Endothelial cell of umbilical vein (primary cell): Measurements from ENCODE around the gene CSTF2. TPM values are rescaled to one million over a fixed set of nuclear protein-coding genes. Genes with fewer than 3 reads are reported as not detected.

Experiments used
- BruUV-seq: library from RNA; stranded (reverse); fragments of 400-500 nt; replicated peaks from 2 replicates; lab custom pipeline; 2021; lab: Mats Ljungman, UMichigan
- CTCF ChIA-PET: fragments of 300-600, 350-600 bp; sonication (Branson Sonifier 250); formaldehyde crosslinking; loops from one replicate; lab custom pipeline; 2021; ENCODE audit warnings: antibody characterized with exemption, inconsistent platforms; lab: Charles Lee
- POLR2A ChIA-PET: fragments of 300-600, 350-600 bp; sonication (Branson Sonifier 250); formaldehyde crosslinking; loops from one replicate; lab custom pipeline; 2021; ENCODE audit warnings: antibody characterized with exemption, inconsistent platforms; lab: Charles Lee
- DNase-seq: peaks from one replicate; pipeline ENCODE4 v3.0.0-alpha.2; 2011; ENCODE audit warnings: low read depth, low spot score
- FAIRE-seq: peaks from 2 replicates; lab custom pipeline; 2011; peaks lifted over from hg19 to GRCh38; lab: Jason Lieb, UNC
- H2AFZ ChIP-seq: 2 replicates; pipeline ENCODE4 v1.6.0; 2012; ENCODE audit warnings: low read depth, low read length, control low read depth, inconsistent platforms
- H3K27ac ChIP-seq: 2 replicates; pipeline ENCODE4 v1.5.1; 2011; ENCODE audit warnings: low read depth, mild to moderate bottlenecking, control low read depth, low read length, moderate library complexity; ENCODE audit not compliant: insufficient read depth
- H3K27me3 ChIP-seq, 2 experiments: 2 replicates each; pipeline versions ENCODE4 v1.6.0 to v1.6.1; 2011; ENCODE audit warnings: low read length in 2 of 2, mixed read lengths in 1 of 2; ENCODE audit not compliant: control insufficient read depth in 2 of 2, insufficient read depth in 2 of 2
- H3K36me3 ChIP-seq, 2 experiments: 2 replicates in 1 of 2; 3 replicates in 1 of 2; pipeline ENCODE4 v1.5.1; 2011; ENCODE audit warnings: low read length in 2 of 2, mild to moderate bottlenecking in 1 of 2, moderate library complexity in 1 of 2; ENCODE audit not compliant: control insufficient read depth in 2 of 2, insufficient read depth in 2 of 2; ENCODE audit errors: extremely low read depth in 1 of 2
- H3K4me1 ChIP-seq: 3 replicates; pipeline ENCODE4 v1.5.1; 2011; ENCODE audit warnings: mild to moderate bottlenecking, low read length; ENCODE audit not compliant: control insufficient read depth, insufficient read depth; ENCODE audit errors: extremely low read depth
- H3K4me2 ChIP-seq: 2 replicates; pipeline ENCODE4 v1.6.1; 2011; ENCODE audit warnings: low read length, control low read depth, mixed read lengths; ENCODE audit not compliant: insufficient read depth
- H3K4me3 ChIP-seq, 3 experiments: fragments of 200-600 bp in 1 of 3; sonication (generic), shearing (Covaris generic) in 1 of 3; replicated peaks in 1 of 3; 2 replicates each; pipeline ENCODE4 v1.5.1; 2011 to 2016; ENCODE audit warnings: control low read depth in 3 of 3, low read length in 3 of 3, mild to moderate bottlenecking in 2 of 3, inconsistent platforms in 1 of 3, low read depth in 1 of 3, moderate library complexity in 1 of 3; ENCODE audit not compliant: insufficient read depth in 1 of 3
- H3K79me2 ChIP-seq: 2 replicates; pipeline ENCODE4 v1.6.0; 2012; ENCODE audit warnings: low read length, inconsistent platforms; ENCODE audit not compliant: control insufficient read depth, insufficient read depth
- H3K9ac ChIP-seq: replicated peaks from 2 replicates; pipeline ENCODE3; 2011; ENCODE audit warnings: low read length, control low read depth; ENCODE audit not compliant: insufficient read depth; ENCODE audit errors: extremely low read depth
- H3K9me1 ChIP-seq: replicated peaks from 3 replicates; pipeline ENCODE4 v1.6.0; 2011; ENCODE audit warnings: mild to moderate bottlenecking, low read length; ENCODE audit not compliant: control insufficient read depth, insufficient read depth; ENCODE audit errors: extremely low read depth
- H3K9me3 ChIP-seq: replicated peaks from 2 replicates; pipeline ENCODE4 v1.5.1; 2012; ENCODE audit warnings: low read length, inconsistent platforms; ENCODE audit not compliant: control insufficient read depth, insufficient read depth
- H4K20me1 ChIP-seq: replicated peaks from 2 replicates; pipeline ENCODE3; 2011; ENCODE audit warnings: mild to moderate bottlenecking, low read length; ENCODE audit not compliant: control insufficient read depth, insufficient read depth; ENCODE audit errors: extremely low read depth
- CTCF ChIP-seq, 2 donors: IDR thresholded peaks; 1 replicate in 1 of 2; 2 replicates in 1 of 2; pipeline ENCODE4 v1.5.1; 2011; ENCODE audit warnings: low read length in 2 of 2, mild to moderate bottlenecking in 2 of 2, moderate library complexity in 2 of 2, control low read depth in 1 of 2, inconsistent platforms in 1 of 2, low read depth in 1 of 2; ENCODE audit not compliant: insufficient read depth in 1 of 2; ENCODE audit errors: extremely low read depth in 1 of 2
- EZH2 ChIP-seq: IDR thresholded peaks from 2 replicates; pipeline ENCODE4 v1.6.1; 2012; ENCODE audit warnings: borderline replicate concordance, low read depth, mild to moderate bottlenecking, moderate library complexity, low read length, inconsistent platforms; ENCODE audit not compliant: severe bottlenecking
- FOS ChIP-seq: IDR thresholded peaks from 2 replicates; pipeline ENCODE4 v1.6.1; 2011; ENCODE audit warnings: mild to moderate bottlenecking, low read length, moderate library complexity, borderline replicate concordance; ENCODE audit not compliant: insufficient read depth
- GATA2 ChIP-seq: IDR thresholded peaks from 2 replicates; pipeline ENCODE4 v1.7.0; 2011; ENCODE audit warnings: low read depth, mild to moderate bottlenecking, moderate library complexity, mixed read lengths, low read length; ENCODE audit not compliant: insufficient read length, insufficient read depth
- JUN ChIP-seq: IDR thresholded peaks from 2 replicates; pipeline ENCODE4 v1.6.1; 2011; ENCODE audit warnings: borderline replicate concordance, low read depth; ENCODE audit not compliant: insufficient read length, insufficient read depth
- MYC ChIP-seq: IDR thresholded peaks from one replicate; pipeline ENCODE4 v1.6.1; 2011; ENCODE audit warnings: mild to moderate bottlenecking, low read depth, low read length
- POLR2A ChIP-seq: IDR thresholded peaks from 2 replicates; pipeline ENCODE4 v1.6.1; 2012; ENCODE audit warnings: low read depth, mild to moderate bottlenecking, control low read depth, low read length
- POLR2AphosphoS5 ChIP-seq: IDR thresholded peaks from 2 replicates; pipeline ENCODE4 v1.6.1; 2012; ENCODE audit warnings: low read depth, mild to moderate bottlenecking, control low read depth, low read length, moderate library complexity; ENCODE audit not compliant: insufficient read depth
- dilution Hi-C: fragments of 300-500 bp; cut with MboI; formaldehyde crosslinking; loops from one replicate; pipeline ENCODE4 v1.15.0; 2019; ENCODE audit warnings: low sequenced_read_pairs; ENCODE audit not compliant: extremely low pct_ligation_motif_present
- intact Hi-C: fragments of 100-400 bp; cut with micrococcal nuclease; formaldehyde crosslinking; loops from one replicate; pipeline ENCODE4 v1.10.0; 2022
- polyA plus RNA-seq, 4 experiments: library from polyadenylated mRNA; depleted of rRNA in 3 of 4; stranded (reverse) in 3 of 4; unstranded in 1 of 4; fragments of >200 nt; gene quantifications; 2 replicates each; pipeline versions ENCODE4 v1.2.1 to v1.2.3, GENCODE V29; 2011 to 2012; ENCODE audit warnings: missing spikeins in 1 of 4
- total RNA-seq: library from RNA; stranded (reverse); gene quantifications from 2 replicates; pipeline ENCODE4 v1.2.3, GENCODE V29; 2021
- TF ChIP-seq, protein P1 (sequence below): IDR thresholded peaks from 2 replicates; pipeline ENCODE4 v1.6.1; 2011; ENCODE audit not compliant: insufficient read depth, insufficient read length

The CSTF2 gene
- total and polyA plus RNA-seq, 2 donors (not counting 3 experiments of a cell fraction or from before 2014, with no cell fraction given) = 18.5 to 25.2 TPM

- POLR2A ChIA-PET = no interaction called here
- H3K4me2 ChIP-seq = no peak overlapping the region
- peak overlapping the region; percentile 72 for H3K27ac ChIP-seq
- no peaks in the 10 kb centered on the region for H3K9me3 ChIP-seq
- FAIRE-seq (peak; percentile 91), DNase-seq (peak; percentile 69)
- dilution Hi-C loops (no loop called here), intact Hi-C loops (no loop called here)
- H3K9me1 ChIP-seq = no peaks in the 10 kb centered on the region
- peaks cover 14% of the 10 kb centered on the region for H3K4me1 ChIP-seq
- no peaks in the 10 kb centered on the region for H3K79me2 ChIP-seq
- peak; percentile 65 for TF ChIP-seq FOS
- TF ChIP-seq POLR2A = no peak
- no peaks in the 10 kb centered on the region for H3K36me3 ChIP-seq
- no peak overlapping the region for H3K4me3 ChIP-seq
- CTCF ChIA-PET = interaction anchor here (0.6 kb wide), 1 partner anchor 39 kb away, joined by 3 read pairs; no protein-coding TSS in a partner anchor
- no peaks in the 10 kb centered on the region for H4K20me1 ChIP-seq
- peak overlapping the region; percentile 84 for H2AFZ ChIP-seq
- BruUV-seq = no TSS peak
- no peaks in the 10 kb centered on the region for H3K27me3 ChIP-seq
- no peak overlapping the region for H3K9ac ChIP-seq
Measured at GRCh38 chrX:100864657-100865391, 44.6 kb downstream of the CSTF2 start.

- H3K9me3 ChIP-seq = no peaks in the 10 kb centered on the region
- BruUV-seq = no TSS peak
- CTCF ChIA-PET = no interaction called here
Measured at GRCh38 chrX:100868273-100868672, 48.1 kb downstream of the CSTF2 start.

More at GRCh38 chrX:100868273-100868672, 48.1 kb downstream of the CSTF2 start:
- no peaks in the 10 kb centered on the region for H3K27me3 ChIP-seq
- no peak overlapping the region for H3K4me3 ChIP-seq
- no peaks in the 10 kb centered on the region for H3K36me3 ChIP-seq
- no peak overlapping the region for H3K4me2 ChIP-seq
- no peak for TF ChIP-seq MYC
- no peak for TF ChIP-seq CTCF (IDR thresholded peaks at IDR 0.05; ENCODE audit: extremely low read depth in 1 of 2, insufficient read depth in 1 of 2, low read depth in 1 of 2, low read length in 2 of 2)
- no peak for TF ChIP-seq GATA2
- TF ChIP-seq POLR2A = no peak
- no peak for TF ChIP-seq JUN
- TF ChIP-seq, protein P1, sequence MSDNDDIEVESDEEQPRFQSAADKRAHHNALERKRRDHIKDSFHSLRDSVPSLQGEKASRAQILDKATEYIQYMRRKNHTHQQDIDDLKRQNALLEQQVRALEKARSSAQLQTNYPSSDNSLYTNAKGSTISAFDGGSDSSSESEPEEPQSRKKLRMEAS = no peak
- no peak for TF ChIP-seq EZH2
- no peak for TF ChIP-seq POLR2AphosphoS5
- TF ChIP-seq FOS = no peak
- dilution Hi-C loops = no loop called here
- no peak overlapping the region for H3K9ac ChIP-seq
- peaks cover 25% of the 10 kb centered on the region for H3K4me1 ChIP-seq
- no peak overlapping the region for H3K27ac ChIP-seq
- POLR2A ChIA-PET = no interaction called here
- FAIRE-seq (no peak), DNase-seq (no peak)
- H3K79me2 ChIP-seq = no peaks in the 10 kb centered on the region
- intact Hi-C loops = no loop called here
- no peaks in the 10 kb centered on the region for H3K9me1 ChIP-seq
- no peaks in the 10 kb centered on the region for H4K20me1 ChIP-seq
- H2AFZ ChIP-seq = no peak overlapping the region
